Stimulated activated CD4-positive, alpha-beta T cell treated with anti-CD3 and anti-CD28 coated beads, Interleukin-12 subunit alpha, Interleukin-12 subunit beta, amount 100 ng/mL, for 4 hours (primary cell): ENCODE measurements around the gene LMOD1.
A peak's percentile ranks its signal among the peaks of the same experiment; 100 is the strongest.
"Not testable (repeated sequence)": the region's sequence is repeated elsewhere in the genome, so short reads cannot be mapped to it uniquely, and the experiment has no call there.

Source experiments
- DNase-seq: peaks from one replicate; pipeline ENCODE4 v3.0.0-alpha.2; 2020

LMOD1 gene

DNA sequence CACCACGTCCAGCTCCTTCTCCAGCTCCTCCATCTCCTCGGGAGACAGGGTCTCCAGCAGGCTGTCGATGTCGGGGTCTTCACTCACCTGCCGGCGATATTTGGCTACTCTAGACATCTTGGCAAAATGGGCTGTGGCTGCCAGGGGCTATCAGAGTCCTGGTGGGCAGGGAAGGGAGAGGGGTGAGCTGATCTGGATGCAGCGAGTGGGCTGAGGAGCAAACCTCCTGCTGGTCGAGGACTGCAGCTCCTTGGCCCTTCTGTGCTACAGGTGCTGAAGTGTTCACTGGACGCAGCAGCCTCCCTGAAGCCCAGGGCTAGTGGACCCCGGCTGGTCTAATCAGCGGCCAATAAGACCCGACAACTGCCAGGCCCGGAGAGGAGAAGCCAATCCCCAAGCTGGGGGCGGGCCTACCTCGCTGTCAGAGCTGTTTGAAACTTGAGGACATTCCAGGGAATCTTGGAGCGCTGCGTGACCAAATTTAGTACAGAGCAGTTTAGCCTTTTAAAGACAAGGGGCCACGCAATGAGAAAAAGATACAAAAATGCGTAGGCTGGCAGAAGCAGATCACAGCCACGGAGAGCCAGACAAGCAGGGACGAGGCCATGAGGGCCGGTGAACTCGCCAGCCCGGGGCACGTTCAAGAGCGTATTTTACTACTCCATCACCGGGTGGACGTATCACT, at the start of gene LMOD1:
TSS of gene LMOD1 (minus strand) at position 325 of the 685 bp plus-strand sequence. CDS start at position 117, 208 bp downstream.
- no peak for DNase-seq

DNA sequence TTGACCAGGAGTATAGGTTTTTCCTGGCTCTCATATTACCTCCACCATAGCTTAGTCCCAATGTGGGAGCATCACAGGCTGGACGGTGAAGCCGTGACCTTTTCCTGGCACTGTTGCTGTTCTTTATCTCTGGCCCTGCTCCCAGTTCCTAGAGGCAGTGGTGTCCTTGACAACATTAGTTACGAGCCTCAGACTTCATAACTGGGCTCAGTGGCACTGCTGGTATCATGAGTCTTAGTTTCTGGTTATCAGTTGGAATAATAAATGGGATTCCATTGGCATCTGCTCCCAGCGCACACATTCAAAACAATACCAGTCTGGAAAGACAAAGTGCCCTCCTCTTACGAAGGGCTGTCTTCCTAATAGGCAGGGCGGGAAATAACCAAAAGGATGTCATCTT, 44.1 kb upstream of the LMOD1 start:
- DNase-seq: no peak

DNA sequence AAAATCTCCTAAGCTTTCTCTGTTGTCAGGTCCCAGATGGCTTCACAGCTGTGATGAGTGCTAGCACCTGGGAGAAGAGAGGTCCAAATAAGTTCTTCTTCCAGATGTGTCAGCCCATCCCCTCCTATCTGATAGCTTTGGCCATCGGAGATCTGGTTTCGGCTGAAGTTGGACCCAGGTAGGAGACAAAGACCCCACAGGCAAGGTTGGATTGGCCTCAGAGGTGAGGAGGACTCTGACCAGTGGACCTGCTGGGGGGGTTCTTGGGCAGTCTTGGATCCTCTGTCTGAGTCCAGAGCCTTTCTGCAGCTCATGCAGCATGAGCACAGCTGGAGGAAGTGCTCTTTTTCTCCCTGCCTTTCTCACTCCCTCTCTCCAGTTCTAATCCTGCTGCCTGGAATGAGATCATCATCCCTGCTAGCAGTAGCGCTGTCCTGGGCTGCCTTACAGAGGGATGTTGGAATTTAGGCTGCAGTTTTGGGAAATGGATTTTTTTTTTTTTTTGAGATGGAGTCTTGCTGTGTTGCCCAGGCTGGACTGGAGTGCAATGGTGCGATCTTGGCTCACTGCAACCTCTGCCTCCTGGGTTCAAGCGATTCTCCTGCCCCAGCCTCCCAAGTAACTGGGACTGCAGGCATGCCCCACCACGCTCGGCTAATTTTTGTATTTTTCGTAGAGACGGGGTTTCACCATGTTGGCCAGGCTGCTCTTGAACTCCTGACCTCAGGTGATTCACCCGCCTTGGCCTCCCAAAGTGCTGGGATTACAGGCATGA, 43.2 kb upstream of the LMOD1 start:
- DNase-seq: no peak

DNA sequence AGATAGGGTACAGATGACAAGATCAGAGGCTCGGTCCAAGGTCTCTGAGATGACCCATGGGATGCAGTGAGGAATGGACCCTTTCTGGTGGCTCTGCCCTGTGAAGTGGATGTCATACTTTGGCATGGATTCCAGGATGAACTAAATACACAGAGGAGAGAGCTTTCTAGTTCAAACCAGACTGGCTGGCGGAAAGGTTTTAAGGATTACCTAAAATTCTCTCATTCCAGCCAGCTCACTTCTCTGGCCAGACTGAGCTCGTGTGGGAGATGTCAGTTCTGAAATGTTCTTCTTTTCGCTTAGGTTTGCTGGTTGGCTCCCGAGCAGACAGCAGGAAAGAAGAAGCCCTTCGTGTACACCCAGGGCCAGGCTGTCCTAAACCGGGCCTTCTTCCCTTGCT, 42.3 kb upstream of the LMOD1 start:
- DNase-seq: no peak

DNA sequence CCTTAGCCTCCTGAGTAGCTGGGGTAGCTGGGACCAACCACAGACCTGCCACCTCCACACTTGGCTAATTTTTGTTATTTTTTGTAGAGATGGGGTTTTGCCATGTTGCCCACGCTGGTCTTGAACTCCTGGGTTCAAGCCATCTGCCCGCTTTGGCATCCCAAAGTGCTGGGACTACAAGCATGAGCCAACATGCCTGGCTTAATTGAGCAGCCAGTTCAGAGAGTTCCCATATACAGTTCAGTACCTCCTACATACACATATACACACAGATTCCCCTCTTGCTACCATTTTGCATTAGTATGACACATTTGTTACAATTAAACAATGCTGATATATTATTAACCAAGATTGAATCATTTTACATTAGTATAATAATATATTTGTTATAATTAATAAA, 39.0 kb upstream of the LMOD1 start:
- DNase-seq: no peak

DNA sequence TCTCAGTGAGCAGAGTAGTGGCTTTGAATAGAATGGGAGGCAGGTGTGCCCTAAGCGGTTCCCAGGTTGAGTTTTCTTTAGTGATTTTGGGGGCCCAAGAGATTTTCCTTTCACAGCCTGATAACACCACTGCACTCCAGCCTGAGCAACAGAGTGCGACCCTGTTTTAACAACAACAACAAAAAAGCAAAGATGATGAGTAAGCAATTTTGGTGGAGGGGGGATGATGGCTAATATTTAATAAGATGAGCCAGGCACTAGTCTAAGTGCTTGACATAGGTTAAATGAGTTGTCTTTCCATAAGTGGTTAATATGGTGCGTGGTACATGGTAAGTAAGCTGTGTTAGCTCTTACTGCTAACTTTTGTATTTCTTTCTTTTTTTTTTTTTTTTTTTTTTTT, 38.1 kb upstream of the LMOD1 start:
- no peak for DNase-seq

DNA sequence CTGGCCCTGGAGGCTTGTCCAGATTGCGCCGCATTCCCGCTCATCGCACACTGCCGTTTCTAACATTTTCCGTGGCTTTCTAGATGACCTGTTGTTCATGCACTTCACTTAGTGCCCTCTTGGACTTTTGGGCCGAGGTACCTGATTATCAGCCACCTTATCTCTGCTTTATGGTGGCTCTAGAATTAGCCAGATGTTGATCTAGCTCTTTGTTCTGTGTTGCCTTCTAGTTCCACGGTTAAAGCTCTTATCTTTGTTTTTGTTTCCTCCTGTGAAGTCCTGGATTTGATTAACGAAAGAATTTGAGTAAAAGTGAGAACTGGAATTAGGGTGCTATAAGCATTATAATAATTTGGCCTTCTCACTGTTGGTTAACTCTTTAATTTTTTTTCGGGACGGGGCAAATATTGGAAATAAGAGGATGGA, 37.0 kb upstream of the LMOD1 start:
- no peak for DNase-seq

DNA sequence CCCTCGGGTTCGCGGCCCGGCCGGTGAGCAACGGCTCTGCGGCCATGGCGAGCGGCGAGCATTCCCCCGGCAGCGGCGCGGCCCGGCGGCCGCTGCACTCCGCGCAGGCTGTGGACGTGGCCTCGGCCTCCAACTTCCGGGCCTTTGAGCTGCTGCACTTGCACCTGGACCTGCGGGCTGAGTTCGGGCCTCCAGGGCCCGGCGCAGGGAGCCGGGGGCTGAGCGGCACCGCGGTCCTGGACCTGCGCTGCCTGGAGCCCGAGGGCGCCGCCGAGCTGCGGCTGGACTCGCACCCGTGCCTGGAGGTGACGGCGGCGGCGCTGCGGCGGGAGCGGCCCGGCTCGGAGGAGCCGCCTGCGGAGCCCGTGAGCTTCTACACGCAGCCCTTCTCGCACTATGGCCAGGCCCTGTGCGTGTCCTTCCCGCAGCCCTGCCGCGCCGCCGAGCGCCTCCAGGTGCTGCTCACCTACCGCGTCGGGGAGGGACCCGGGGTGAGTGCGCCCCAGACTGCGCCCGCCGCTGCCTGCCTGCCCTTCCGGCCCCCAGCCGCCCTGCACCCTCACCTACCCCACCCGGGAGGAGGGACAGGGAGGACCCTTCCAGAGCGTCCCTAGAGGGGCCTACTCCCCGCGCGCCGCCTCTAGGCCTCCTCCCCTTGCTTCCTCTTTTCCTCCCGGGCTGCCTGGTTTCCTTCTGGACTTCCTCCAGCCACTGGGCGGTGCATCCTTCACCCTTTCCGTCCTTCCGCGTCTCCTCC, 36.5 kb upstream of the LMOD1 start, which contains the start of gene RNPEP:
TSS of gene RNPEP (plus strand) at position 26 of the 757 bp plus-strand sequence. CDS start at position 45, 19 bp downstream.
- peak; percentile 39 for DNase-seq

DNA sequence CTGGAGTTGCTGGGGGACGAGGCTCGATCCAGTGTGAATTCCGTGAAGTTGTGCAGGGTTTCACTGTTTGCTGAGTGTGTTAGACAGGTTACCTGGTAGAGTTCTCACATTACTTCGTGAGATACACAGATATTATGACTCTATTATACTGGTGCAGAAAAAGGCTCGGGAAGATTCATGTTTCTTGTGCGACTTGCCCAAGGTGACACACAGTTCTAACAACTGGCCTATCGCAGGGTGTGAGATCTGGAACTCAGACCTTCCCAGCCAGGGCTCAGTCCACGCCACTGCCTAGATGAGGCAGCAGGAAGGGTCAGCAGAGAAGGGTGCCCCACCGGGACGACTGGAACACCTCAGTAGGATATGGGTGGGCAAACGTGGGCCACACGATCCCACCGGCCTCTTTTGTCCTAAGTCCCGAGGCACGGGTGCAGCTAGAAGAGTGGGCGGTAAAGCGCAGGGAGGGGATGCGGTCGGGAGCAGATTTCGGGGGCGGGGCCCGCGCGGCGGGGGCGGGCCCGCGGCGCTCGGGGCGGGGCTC, 35.8 kb upstream of the LMOD1 start:
- DNase-seq: peak; percentile 71

DNA sequence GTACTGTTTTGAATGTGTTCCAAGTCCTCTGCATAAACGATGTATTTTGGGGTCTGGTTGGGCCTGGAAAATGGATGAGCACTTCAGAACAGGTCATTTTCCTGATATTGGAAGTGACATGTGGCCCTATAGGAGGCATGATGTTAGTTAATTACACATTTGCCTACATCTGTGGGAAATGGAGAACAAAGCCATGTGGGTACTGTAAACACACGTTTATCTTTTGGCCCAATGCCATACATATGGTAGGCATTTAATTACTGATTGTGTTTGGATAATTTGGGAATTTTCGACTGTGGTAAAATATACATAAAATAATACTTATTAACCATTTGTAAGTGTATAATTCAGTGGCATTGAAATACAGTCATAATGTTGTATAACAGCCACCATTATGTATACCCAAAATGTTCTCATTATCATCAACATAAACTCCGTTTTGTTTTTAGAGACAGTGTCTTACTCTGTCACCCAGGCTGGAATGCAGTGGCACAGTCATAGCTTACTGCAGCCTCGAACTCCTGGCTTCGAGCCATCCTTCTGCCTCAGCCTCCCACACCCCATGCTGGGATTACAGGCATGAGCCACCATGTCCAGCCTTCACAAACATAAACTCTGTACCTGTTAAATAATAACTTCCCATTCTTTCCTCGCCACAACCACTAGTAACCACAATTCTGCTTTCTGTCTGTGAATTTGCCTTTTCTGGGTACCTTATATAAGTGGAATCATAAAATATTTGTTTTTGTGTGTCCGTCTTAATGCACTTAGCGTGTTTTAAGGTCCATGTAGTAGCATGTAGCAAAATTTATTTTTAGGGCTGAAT, 24.2 kb upstream of the LMOD1 start:
- no peak for DNase-seq

DNA sequence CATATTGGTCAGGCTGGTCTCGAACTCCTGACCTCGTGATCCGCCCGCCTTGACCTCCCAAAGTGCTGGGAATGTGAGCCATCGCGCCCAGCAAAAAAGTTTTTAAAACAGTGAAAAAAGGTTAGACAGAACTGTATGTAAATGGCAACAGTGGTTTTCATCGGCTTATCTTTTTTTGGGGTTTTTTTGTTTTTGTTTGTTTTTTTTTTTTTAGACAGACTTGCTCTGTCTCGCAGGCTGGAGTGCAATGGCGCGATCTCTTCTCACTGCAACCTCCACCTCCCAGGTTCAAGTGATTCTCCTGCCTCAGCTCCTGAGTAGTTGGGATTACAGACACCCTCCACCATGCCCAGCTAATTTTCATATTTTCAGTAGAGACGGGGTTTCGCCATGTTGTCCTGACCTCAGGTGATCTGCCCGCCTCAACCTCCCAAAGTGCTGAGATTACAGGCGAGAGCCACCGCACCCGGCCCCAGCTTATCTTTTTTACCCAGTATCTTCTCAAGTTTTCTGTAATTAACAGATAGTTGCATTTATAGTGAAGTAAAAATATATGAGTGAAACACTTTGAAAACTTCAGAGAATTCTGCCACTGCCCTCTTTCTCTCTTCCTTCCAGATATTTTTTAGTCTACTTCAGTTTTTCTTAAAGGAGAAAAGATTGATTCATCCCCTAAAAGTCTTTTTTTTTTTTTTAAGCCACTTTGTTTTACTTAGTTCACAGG, 22.0 kb upstream of the LMOD1 start:
- no peak for DNase-seq

DNA sequence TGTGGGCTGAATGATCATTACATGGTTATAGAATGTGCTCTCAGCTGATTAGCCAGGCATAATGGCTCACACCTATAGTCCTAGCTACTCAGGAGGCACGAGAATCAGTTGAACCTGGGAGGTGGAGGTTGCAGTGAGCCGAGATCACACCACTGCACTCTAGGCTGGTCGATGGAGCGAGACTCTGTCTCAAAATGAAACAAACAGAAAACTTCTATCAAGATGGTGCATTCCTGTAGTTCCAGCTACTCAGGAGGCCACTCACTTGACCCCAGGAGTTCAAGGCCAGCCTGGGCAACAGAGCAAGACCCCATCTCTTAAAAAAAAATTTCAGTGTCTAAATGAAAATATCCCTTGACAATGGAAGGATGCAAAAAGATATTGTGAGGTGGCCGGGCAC, 19.8 kb upstream of the LMOD1 start:
- no peak for DNase-seq

DNA sequence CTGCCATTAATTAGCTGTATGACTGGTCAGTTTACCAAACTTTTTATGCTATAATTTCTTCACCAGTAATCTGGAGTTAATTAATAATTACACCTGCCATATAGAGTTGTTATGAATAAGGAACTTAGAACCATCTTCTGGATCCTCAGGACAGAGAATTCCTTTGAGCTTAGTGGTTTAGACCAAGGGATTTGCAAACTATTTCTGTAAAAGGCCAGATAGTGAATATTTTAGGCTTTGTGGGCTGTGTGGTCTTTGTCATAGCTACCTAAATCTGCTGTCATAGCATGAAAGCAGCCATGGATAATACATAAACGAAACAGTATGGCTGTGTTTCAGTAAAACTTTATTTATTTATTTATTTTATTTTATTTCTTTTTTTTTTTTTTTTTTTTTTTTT, 17.9 kb upstream of the LMOD1 start:
- no peak for DNase-seq

DNA sequence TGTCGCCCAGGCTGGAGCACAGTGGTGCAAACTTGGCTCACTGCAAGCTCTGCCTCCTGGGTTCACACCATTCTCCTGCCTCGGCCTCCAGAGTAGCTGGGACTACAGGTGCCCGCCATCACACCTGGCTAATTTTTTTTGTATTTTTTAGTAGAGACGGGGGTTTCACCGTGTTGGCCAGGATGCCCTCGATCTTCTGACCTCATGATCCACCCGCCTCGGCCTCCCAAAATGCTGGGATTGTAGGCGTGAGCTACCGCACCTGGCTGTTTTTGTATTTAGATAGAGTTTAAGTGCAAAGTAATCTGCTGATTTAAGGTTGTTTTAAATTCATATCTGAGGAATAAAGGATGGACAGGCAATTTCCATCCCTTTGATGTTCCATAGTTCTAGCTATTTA, 16.0 kb upstream of the LMOD1 start:
- not testable (repeated sequence) for DNase-seq

DNA sequence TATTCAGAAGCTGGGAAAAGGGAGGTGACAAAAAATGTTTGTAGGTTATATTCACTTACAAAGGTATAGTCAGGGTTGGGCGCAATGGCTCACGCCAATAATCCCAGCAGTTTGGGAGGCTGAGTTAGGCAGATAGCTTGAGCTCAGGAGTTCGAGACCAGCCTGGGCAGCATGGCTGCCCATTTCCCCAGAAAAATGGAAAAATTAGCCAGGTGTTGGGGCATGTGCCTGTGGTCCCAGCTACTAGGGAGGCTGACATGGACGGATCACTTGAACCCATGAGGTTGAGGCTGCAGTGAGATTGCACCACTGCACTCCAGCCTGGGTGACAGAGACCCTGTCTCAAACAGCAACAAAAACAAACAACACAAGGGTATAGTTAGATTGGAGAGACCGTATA, 12.0 kb upstream of the LMOD1 start:
- no peak for DNase-seq

DNA sequence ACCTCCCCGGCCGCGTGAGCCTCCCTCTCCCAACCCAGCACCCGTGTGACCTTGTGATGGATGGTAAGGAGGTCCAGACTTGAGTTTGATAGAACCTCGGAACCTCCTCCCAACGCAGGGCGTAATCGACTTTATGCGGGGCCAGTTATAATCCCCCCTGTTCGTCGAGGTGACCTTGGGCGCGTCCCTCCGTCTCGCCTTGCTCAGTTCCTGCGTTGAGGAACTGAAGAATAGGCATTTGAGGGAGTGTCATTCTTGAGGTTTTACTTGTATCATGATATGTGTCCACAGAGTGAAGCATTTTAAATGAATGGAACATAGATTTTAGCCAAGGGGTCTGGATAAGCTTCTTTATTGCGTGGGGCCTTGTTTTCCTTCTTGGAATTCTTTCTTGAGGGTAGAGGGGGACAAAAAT, 9.4 kb upstream of the LMOD1 start:
- DNase-seq: no peak

DNA sequence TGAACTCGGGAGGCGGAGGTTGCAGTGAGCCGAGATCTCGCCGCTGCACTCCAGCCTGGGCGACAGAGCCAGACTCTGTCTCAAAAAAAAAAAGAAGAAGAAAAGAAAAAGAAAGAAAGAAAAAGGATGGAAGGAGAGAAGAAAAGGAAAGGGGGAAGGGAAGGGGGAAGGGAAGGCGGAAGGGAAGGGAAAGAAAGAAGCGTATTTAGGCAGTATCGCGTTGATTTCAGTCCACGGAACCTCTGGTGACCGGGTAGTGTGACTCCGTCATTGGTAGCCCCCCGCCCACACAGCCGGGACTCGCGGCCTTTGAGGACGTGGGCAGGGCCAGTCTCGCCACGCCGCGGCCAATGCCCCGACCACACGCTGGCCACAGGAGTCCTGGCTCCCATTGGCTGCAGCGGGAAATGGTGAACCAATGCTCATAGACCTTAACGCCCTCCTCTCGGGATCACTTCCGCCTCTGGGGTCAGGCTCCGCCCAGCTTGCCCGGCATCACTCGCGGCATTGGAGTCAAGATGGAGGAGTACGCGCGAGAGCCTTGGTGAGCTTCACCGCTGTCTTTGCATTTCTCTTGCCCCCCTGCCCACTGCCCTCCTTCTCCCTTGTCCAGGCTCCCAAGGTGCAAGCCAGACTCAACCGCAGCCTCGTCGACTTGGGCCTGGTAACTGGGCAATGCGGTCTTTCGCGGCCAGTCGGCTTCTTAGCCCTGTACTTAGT, 8.8 kb upstream of the LMOD1 start, which contains the start of gene TIMM17A:
TSS of gene TIMM17A (plus strand) at position 495 of the 720 bp plus-strand sequence. CDS start at position 519, 24 bp downstream.
- DNase-seq: peak; percentile 88

DNA sequence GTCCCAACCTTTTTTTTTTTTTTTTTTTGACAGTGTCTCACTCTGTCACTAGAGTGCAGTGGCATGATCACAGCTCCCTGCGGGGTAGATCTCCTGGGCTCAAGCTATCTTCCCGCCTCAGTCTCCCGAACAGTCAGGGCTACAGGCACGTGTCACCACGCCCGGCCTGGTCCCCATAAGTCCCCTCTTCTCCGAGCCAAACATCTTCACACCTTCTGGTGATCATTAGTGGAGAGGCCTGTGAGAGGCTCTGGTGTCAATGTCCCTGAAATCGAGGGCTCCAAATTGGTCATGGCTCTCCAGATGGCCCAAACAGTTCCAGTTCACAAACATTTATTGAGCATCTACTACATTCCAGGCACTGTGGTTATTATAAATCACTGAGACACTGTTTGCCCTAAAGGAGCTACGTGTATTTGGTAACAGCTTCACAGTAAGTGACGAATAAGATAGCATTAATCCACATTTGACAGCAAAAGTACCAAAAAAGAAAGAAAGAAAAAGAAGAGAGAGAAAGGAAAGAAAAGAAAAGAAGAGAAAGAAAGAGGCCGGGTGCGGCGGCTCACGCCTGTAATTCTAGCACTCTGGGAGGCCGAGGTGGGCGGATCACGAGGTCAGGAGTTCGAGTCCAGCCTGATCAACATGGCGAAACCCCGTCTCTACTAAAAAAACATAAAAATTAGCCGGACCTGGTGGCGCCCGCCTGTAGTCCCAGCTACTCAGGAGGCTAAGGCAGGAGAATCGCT, 8.1 kb upstream of the LMOD1 start:
- peak; percentile 13 for DNase-seq

DNA sequence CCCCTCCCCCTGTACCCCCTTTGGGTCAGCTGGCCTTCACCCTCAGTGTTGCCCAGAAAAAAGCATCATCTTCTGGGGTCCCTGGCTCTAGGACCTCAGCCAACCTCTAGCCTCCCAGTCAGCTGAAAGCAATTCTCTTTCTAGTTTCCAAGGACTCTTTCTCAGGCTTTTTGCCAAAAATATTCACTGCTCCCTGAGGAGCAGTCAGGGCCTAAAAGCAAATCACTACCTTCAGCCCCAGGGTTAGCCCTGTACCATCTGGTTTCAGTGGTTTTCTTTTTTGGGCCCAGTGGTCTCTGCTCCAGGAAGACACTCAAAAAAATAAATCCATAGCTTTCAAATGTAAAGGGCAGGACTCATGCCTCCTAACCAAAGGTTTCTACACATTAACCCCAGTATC, 3.1 kb upstream of the LMOD1 start:
- DNase-seq: no peak

DNA sequence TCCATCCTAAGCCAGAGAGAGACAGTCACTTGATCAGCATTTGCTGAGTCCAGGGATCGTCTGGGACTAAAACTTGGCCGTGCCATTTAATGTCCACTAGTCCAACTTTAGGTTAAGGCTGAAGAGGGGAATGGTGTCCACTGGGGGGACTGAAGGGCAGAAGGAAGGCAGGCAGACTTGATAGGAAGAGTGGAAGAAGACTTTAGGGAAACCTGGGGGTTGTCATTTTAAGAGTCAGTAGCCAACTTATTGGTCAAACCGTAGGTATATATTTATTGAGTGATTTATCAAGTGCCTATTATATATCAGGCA, 1.3 kb upstream of the LMOD1 start:
- DNase-seq: no peak
